BLaER1 (cell line): ENCODE measurements around the gene UNC45A.
"Not testable (repeated sequence)": the region's sequence is repeated elsewhere in the genome, so short reads cannot be mapped to it uniquely, and the experiment has no call there.

Experiments
- H3K27ac ChIP-seq: shearing (Covaris generic); formaldehyde crosslinking; 2 replicates; pipeline ENCODE4 v1.8.1; 2022
- H3K27me3 ChIP-seq: shearing (Covaris generic); formaldehyde crosslinking; 2 replicates; pipeline ENCODE4 v1.8.1; 2022
- H3K36me3 ChIP-seq: shearing (Covaris generic); formaldehyde crosslinking; 2 replicates; pipeline ENCODE4 v1.8.1; 2022
- H3K4me1 ChIP-seq: shearing (Covaris generic); formaldehyde crosslinking; 2 replicates; pipeline ENCODE4 v1.8.1; 2022
- H3K4me2 ChIP-seq: shearing (Covaris generic); formaldehyde crosslinking; 2 replicates; pipeline ENCODE4 v1.8.1; 2022
- H3K4me3 ChIP-seq: shearing (Covaris generic); formaldehyde crosslinking; 2 replicates; pipeline ENCODE4 v1.8.1; 2022
- H3K9ac ChIP-seq: shearing (Covaris generic); formaldehyde crosslinking; 2 replicates; pipeline ENCODE4 v1.8.1; 2022
- H3K9me3 ChIP-seq: shearing (Covaris generic); formaldehyde crosslinking; 2 replicates; pipeline ENCODE4 v1.8.1; 2022
- H4K20me1 ChIP-seq: shearing (Covaris generic); formaldehyde crosslinking; 2 replicates; pipeline ENCODE4 v1.8.1; 2022
- Cebpa-rat ChIP-seq: shearing (Covaris generic); IDR thresholded peaks from 2 replicates; pipeline ENCODE4 v1.8.1; 2022

The UNC45A gene

DNA sequence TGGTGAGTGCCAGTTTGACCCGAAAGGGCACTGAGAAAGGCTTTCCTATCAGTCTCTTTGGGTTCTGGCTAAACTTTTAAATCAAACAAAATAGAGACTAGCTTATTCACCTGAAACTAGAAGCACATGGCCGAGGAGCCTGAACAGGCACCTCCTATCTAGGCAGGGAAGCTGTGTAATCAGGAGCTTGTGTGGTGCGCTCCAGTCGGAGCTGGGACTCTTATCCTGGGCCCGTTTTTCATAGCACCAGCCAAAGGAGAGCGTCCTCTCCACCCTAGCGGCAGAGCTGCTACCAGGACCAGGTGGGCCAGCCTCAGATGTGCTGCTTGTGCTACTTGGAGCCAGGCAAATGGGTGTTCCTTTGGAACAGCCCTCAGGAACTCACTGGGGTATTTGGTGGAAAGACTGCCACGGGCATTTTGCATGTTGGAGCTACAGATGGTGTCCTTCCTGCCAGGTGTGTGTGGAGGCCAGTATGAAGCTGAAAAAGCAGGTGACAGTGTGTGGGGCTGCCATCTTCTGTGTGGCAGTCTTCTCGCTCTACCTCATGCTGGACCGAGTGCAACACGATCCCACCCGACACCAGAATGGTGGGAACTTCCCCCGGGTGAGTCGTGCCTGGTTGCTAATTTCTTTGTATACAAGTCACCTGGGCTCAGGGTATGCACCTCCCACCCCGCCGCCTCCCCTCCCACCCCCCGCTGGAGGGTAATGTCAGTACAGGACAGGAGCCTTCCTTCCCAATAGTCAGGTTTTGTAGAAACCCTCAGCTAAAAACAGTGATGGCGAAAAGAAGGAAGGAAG is 31.1 kb upstream of the UNC45A start:
- H3K36me3 ChIP-seq, result peaks cover 44% of the 10 kb centered on the region
- H3K9me3 ChIP-seq, result no peaks in the 10 kb centered on the region
- peak overlapping the region; percentile 90 for H3K4me3 ChIP-seq
- H4K20me1 ChIP-seq, result peaks cover 5% of the 10 kb centered on the region; the same call in 1 of the 2 replicates
- no peak for TF ChIP-seq Cebpa-rat
- peak overlapping the region; percentile 94 for H3K27ac ChIP-seq
- H3K4me1 ChIP-seq, result peaks cover 29% of the 10 kb centered on the region
- peak overlapping the region; percentile 93 for H3K9ac ChIP-seq
- H3K27me3 ChIP-seq, result no peaks in the 10 kb centered on the region
- H3K4me2 ChIP-seq, result peak overlapping the region; percentile 94

DNA sequence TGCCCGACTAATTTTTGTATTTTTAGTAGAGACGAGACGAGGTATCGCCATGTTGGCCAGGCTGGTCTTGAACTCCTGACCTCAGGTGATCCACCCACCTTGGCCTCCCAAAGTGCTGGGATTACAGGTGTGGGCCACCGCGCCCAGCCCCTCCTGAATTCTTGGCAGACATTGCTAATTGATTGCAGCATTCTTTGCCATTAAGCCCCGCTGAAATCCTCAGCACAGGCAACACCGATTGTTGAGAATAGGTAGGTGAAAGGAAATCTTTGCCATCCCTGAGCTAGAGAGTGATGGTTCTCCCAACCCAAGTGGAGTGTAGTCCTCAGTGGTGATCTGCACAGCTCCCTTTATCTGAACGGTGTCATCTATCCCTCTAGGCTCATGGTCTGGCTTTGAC is 30.3 kb upstream of the UNC45A start:
- Histone ChIP-seq H4K20me1 (peaks cover 9% of the 10 kb centered on the region; the same call in 1 of the 2 replicates), H3K27me3 (no peaks in the 10 kb centered on the region), H3K4me2 (0 out of 2 replicates have a peak overlapping the region, but pooled peaks have one; percentile 14), H3K4me1 (peaks cover 34% of the 10 kb centered on the region), H3K27ac (no peak overlapping the region), H3K9ac (no peak overlapping the region), H3K36me3 (peaks cover 52% of the 10 kb centered on the region), H3K9me3 (no peaks in the 10 kb centered on the region), H3K4me3 (no peak overlapping the region)
- TF ChIP-seq Cebpa-rat, result no peak

DNA sequence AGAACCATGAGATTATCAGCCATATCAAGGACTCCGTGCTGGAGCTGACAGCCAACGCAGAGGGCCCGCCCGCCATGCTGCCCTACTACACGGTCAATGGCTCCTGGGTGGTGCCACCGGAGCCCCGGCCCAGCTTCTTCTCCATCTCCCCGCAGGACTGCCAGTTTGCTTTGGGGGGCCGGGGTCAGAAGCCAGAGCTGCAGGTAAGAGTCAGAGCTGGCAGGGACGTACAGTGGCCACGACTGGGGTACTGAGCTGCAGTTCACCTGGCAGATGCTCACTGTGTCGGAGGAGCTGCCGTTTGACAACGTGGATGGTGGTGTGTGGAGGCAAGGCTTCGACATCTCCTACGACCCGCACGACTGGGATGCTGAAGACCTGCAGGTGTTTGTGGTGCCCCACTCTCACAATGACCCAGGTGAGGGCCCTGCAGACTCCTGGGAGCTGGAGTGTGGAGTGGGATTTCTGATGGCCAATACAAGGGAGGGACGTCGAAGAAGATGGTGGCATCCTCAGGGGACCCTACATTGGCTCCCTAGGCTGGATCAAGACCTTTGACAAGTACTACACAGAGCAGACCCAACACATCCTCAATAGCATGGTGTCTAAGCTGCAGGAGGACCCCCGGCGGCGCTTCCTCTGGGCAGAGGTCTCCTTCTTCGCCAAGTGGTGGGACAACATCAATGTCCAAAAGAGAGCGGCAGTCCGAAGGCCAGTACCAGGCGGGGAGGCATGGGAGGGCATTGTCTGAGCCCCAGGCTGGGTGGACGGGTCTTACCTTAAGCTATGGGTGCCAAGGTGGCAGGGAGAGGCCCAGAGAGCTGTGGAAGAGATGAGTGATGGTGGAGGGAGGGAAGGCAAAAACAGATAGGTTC is 29.5 kb upstream of the UNC45A start:
- Histone ChIP-seq H3K27me3 (no peaks in the 10 kb centered on the region), H3K4me2 (no peak overlapping the region)

DNA sequence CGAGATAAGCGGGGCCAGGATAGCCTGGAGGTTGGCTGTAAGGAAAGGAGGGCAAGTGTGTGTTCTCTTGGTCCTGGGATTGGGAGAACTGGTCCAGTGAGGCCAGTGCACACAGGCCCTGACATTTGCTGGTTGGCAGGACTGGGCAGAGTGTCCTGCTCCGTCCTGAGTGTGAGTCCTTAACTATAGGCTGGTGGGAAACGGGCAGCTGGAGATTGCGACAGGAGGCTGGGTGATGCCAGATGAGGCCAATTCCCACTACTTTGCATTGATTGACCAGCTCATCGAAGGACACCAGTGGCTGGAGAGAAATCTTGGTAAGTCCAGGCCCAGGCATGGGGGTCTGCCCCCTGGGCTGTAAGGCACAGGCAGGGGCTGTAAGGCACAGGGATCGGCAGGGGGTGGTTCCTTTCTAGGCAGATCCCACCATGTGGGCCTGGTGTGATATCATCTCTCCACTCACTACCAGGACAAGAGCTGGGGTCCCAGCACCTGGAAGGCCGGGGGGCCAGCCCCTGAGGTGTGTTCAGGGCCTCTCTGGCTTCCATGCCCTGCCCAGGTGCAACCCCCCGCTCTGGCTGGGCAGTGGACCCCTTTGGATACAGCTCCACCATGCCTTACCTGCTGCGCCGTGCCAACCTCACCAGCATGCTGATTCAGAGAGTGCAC is 28.8 kb upstream of the UNC45A start:
- Histone ChIP-seq H4K20me1 (peaks cover 9% of the 10 kb centered on the region; the same call in 1 of the 2 replicates), H3K4me2 (no peak overlapping the region), H3K27me3 (no peaks in the 10 kb centered on the region), H3K9ac (no peak overlapping the region), H3K4me3 (no peak overlapping the region), H3K4me1 (peaks cover 31% of the 10 kb centered on the region), H3K9me3 (no peaks in the 10 kb centered on the region), H3K36me3 (peaks cover 68% of the 10 kb centered on the region), H3K27ac (no peak overlapping the region)
- TF ChIP-seq Cebpa-rat, result no peak

More for the DNA sequence above, 29.5 kb upstream of the UNC45A start:
- no peak for TF ChIP-seq Cebpa-rat
- Histone ChIP-seq H4K20me1 (peaks cover 9% of the 10 kb centered on the region; the same call in 1 of the 2 replicates), H3K9me3 (no peaks in the 10 kb centered on the region), H3K9ac (no peak overlapping the region), H3K4me1 (peaks cover 34% of the 10 kb centered on the region), H3K27ac (no peak overlapping the region), H3K36me3 (peaks cover 60% of the 10 kb centered on the region), H3K4me3 (no peak overlapping the region)

DNA sequence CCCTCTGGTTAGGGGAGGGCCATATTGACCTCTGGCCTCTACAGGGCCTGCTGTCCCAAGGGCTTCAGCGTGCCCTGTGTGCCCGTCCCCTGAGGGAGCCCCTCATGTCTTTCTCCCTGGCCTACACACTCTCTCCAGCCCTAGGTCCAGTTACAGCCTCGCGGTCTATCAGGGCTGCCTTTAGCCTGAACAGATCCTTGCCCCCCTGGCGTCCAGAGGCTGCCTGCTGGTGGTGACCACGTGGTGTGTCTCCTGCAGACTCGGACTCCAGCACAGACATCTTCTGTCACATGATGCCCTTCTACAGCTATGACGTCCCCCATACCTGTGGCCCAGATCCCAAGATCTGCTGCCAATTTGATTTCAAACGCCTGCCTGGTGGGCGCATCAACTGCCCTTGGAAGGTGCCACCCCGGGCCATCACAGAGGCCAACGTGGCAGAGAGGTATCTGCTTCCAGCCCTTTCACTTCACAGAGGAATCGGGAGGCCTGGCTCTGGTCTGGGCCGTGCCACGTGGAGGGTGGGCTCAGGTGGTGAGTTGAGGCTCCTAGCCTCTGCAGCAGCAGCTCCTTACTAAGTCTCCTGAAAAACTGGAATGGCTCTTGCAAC is 27.9 kb upstream of the UNC45A start:
- Histone ChIP-seq H3K4me1 (peaks cover 22% of the 10 kb centered on the region), H4K20me1 (peaks cover 9% of the 10 kb centered on the region; the same call in 1 of the 2 replicates), H3K4me2 (no peak overlapping the region), H3K27me3 (no peaks in the 10 kb centered on the region), H3K9me3 (no peaks in the 10 kb centered on the region), H3K4me3 (no peak overlapping the region), H3K9ac (0 out of 2 replicates have a peak overlapping the region, but pooled peaks have one; percentile 14), H3K27ac (no peak overlapping the region), H3K36me3 (peaks cover 76% of the 10 kb centered on the region)
- TF ChIP-seq Cebpa-rat, result no peak

DNA sequence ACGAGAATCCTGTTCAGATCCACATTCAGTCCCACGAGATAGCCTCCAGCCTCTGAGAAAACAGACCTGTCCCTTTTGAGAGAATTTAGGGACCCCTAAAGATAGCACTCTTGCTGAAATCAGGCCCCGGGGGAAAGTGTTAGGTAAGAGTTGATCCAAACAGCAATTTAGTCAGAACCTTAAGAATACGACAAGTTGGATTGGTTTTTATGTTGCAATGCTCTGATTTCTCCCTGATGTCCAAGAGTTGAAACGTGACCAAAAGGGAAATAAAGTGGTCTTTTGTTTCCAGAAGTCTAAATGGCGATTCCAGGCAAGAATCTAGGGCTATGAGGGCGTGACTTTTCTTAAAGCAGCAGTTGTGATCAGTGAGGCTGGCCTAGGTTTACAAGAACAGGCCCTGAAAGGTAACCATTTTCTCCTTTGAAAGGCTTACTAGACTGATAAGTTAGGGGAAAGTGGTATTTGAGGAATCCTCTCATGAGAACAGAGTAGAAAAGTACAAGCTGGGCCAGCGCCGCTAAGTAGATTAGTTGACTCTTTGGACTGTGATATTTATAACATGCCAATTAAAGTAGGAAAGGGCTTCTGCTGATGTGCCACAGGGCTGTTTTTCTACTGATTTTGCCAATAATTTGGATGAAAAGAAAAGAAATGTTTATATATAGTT is 27.1 kb upstream of the UNC45A start:
- TF ChIP-seq Cebpa-rat, result no peak
- Histone ChIP-seq H3K4me3 (no peak overlapping the region), H3K9me3 (no peaks in the 10 kb centered on the region), H3K27ac (no peak overlapping the region), H3K36me3 (peaks cover 84% of the 10 kb centered on the region), H4K20me1 (peaks cover 9% of the 10 kb centered on the region; the same call in 1 of the 2 replicates), H3K27me3 (no peaks in the 10 kb centered on the region), H3K9ac (0 out of 2 replicates have a peak overlapping the region, but pooled peaks have one; percentile 14), H3K4me1 (peaks cover 22% of the 10 kb centered on the region), H3K4me2 (no peak overlapping the region)

DNA sequence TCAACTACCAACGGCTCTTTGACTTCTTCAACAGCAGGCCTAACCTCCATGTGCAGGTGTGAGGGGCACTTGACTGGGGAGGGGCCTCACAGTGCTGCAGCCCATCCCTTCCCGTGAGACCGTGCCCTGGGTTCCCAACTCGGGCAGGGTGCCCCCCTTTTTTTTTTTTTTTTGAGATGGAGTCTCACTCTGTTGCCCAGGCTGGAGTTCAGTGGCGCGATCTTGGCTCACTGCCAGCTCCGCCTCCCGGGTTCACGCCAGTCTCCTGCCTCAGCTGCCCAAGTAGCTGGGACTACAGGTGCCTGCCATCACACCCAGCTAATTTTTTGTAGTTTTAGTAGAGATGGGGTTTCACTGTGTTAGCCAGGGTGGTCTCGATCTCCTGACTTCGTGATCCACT is 25.6 kb upstream of the UNC45A start:
- not testable (repeated sequence) for H3K27ac ChIP-seq
- peaks cover 99% of the 10 kb centered on the region for H3K36me3 ChIP-seq

DNA sequence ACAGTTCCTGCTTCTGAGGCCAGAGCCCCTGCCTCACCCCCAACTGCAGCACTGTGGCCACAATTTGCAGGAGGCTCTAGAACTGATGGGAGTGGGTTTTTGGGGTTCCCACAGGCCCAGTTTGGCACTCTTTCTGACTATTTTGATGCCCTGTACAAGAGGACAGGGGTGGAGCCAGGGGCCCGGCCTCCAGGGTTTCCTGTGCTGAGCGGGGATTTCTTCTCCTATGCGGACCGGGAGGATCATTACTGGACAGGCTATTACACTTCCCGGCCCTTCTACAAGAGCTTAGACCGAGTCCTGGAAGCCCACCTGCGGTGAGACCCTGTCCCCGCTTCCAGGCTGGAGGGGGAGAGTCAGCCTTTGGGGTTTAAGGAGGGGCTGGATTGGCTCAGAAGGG is 25.1 kb upstream of the UNC45A start:
- Histone ChIP-seq H3K4me3 (no peak overlapping the region), H3K27me3 (no peaks in the 10 kb centered on the region), H3K9me3 (no peaks in the 10 kb centered on the region), H3K36me3 (peaks cover 100% of the 10 kb centered on the region), H4K20me1 (peaks cover 9% of the 10 kb centered on the region; the same call in 1 of the 2 replicates), H3K4me1 (peaks cover 18% of the 10 kb centered on the region), H3K9ac (no peak overlapping the region), H3K27ac (no peak overlapping the region), H3K4me2 (no peak overlapping the region)
- no peak for TF ChIP-seq Cebpa-rat

More for the DNA sequence above, 25.6 kb upstream of the UNC45A start:
- not testable (repeated sequence) for H4K20me1 ChIP-seq, H3K9ac ChIP-seq, H3K4me3 ChIP-seq, H3K4me2 ChIP-seq, H3K27me3 ChIP-seq, H3K9me3 ChIP-seq
- peaks cover 18% of the 10 kb centered on the region for H3K4me1 ChIP-seq
